GM18909 (cell line): ENCODE data around the gene PDE6H.
A peak's percentile ranks its signal among the peaks of the same experiment; 100 is the strongest.

Experiments
- ATAC-seq: cut with Tn5 transposase; IDR thresholded peaks from one replicate; pipeline ENCODE4 v1.9.1; 2021; ENCODE audit warnings: mild to moderate bottlenecking; ENCODE audit not compliant: unreplicated experiment, poor library complexity

The PDE6H gene

GRCh38 chr12:14972816-14973215 lies at the start of gene PDE6H:
PDE6H (plus strand) TSS chr12:14973042; CDS start chr12:14978013, 4,971 bp downstream.
- ATAC-seq = no peak

DNA sequence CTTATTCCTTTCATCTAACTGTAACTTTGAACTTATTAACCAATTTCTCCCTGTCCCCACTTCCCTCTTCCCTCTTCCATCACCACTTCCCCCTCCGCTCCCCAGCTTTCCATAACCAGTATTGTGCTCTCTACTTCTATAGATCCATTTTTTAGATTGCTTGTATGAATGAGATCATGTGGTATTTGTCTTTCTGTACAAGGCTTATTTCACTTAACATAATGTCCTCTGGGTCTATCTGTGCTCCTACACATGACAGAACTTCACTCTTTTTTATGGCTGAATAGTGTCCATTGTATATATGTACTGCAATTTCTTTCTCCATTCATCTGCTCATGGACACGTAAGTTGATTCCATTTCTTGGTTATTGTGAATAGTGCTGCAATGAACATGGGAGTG lies 48.9 kb upstream of the PDE6H start:
- no peak for ATAC-seq

DNA sequence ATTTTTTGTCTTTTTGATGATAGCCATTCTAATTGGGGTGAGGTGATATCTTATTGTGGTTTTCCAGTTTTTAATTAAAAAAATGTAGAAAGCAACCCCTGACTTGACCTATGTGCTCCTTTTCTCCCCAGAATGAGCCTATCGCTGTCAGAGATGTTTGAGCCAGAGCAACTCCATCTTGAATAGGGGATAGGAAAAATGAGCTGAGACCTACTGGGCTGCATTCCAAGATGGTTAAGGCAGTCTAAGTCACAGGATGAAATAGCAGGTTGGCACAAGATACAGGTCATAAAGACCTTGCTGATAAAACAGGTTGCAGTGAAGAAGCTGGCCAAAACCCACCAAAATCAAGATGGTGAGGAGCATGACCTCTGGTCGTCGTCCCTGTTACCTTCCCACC lies 48.3 kb upstream of the PDE6H start:
- no peak for ATAC-seq

DNA sequence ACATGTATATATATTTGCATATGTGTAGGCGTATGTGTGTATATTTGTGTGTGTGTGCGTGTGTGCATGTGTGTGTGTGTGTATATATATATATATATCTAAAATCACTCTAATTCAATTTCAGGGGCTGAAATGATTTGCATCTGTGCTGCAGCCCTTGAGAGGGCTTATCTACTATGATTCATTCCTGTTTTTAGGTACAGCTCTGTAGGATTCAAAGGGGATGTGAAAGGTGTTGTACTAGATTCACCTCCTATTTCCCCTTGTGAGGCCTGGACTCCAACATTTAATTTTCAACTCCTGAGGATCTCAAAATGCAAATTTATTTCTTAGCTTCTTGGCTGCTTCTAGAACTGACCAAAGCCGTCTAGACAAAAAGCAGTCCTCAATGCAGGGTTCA lies 45.6 kb upstream of the PDE6H start:
- no peak for ATAC-seq

- no peak for ATAC-seq
Observed at GRCh38 chr12:14928931-14929330, 43.9 kb upstream of the PDE6H start.

DNA sequence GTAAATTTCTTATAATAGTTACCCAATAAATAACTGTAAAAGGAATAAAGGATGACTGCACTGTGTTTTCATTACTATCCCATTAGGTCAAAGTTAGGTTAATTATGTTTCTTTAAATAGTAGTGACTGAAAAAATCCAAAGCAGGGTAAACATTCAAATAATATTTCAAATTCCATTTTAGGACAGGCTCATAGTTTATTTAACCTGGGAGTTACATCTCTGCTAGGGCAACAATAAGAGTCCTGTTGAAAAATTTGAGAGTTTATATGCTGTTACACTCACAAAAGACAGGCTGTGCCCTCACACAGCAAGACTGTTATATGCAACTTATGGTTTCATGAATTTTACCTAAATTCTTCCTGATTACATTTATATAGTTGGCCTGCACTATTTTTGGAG lies 42.5 kb upstream of the PDE6H start:
- ATAC-seq = no peak

DNA sequence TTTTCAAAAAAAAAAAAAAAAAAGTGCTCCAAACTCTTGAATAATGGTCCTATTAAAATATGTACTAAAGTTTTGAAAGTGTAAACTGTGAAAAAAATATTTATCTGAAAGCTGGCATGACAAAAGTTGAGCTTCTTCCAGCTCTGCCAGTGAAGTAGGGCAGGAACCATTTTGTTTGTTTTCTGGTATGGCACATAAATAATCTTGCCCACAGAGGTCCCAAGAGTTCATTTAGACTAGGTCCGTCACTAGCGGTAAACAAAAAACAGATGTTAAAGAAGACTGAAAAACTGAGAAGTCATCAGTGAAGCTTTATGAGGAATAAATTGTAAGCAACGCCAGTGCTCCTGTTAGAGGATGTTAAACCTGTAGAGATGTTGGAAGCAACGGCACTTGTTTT lies 41.5 kb upstream of the PDE6H start:
- no peak for ATAC-seq

GRCh38 chr12:14931791-14932560 lies 40.9 kb upstream of the PDE6H start:
- ATAC-seq = no peak

DNA sequence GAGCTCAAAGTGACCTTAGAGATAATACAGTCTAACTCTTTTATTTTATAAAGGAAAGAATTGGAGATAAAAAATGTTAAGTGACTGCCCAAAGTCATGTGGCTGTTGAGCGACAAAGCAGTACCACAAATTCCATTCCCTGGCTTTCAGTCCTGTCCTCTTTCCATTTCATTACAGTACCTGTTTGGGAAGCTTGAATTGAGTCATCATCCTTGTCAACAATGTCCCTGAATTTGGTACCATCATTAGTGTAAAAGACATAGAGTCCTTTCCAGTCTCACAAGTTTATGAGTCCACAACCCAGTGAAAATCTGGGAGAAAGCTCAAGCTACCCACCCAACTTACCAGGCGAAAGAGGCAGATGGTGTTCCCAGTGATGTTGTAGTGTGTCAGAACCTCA lies 38.3 kb upstream of the PDE6H start:
- no peak for ATAC-seq

- no peak for ATAC-seq
Observed at GRCh38 chr12:14935031-14935430, 37.8 kb upstream of the PDE6H start.

DNA sequence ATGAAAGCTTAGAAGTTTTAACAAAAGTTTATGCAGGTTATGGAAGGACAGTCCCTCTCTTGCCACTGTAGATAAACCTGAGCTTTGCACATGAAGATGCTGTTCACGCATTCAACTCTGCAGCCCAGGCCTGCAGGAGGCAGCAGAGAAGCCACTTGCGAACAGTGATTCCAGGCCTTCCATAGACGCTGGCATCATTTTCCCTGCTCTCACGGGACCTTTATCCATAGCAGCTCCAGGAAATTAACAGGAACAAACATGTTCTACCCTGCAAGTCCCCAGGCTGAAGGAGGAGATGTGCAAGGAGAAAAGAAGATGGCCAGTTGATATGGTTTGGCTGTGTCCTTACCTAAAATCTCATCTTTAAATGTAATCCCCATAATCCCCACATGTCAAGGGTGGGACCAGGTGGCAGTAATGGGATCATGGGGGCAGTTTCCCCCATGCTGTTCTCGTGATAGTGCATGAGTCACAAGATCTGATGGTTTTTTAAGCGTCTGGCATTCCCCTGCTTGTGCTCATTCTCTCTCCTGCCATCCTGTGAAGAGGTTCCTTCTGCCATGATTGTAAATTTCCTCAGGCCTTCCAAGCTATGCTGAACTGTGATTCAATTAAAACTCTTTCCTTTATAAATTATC lies 36.5 kb upstream of the PDE6H start:
- no peak for ATAC-seq

- ATAC-seq = no peak
Observed at GRCh38 chr12:14937014-14937413, 35.8 kb upstream of the PDE6H start.

GRCh38 chr12:14937689-14938088 lies 35.2 kb upstream of the PDE6H start:
- no peak for ATAC-seq

GRCh38 chr12:14938301-14938700 lies 34.5 kb upstream of the PDE6H start, which contains the start of gene ERP27:
ERP27 (minus strand) TSS chr12:14938537; CDS start chr12:14938508, 29 bp downstream.
- no peak for ATAC-seq

- ATAC-seq = no peak
Observed at GRCh38 chr12:14941369-14941768, 31.5 kb upstream of the PDE6H start.

DNA sequence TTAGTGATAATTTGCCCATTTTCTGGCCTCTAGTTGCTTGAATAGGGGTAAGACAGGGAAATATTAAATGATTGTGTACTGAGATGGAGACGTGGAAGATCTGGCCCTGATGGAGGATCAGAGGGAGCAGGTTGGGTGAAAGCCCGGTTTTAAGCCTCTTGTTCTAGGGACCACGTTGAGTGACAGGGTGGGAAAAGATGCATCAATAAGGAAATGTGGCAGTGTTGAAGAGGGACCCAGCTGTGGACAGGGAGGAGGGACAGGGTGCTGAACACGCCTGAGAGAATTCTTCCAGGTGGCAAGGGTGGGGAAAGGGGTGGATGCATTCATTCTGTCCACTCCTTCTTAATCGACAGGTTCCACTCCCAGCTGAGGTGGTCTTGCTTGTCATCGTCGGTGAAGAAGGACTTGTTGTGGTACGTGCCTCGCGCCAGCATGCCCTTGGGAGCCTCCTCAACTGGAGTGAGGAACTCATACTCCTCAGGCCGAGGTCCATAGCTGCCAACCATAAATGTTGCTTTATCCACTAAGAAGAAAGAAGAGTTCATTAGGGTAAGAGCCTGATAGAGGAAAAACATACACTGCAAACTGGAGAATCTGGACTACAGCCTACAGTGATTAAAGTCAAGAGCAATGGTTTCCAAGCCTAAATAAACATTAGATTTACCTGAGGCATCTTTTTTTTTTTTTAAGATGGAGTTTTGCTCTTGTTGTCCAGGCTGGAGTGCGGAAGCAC lies 30.5 kb upstream of the PDE6H start:
- no peak for ATAC-seq

- ATAC-seq = no peak
Observed at GRCh38 chr12:14946162-14946561, 26.7 kb upstream of the PDE6H start.

DNA sequence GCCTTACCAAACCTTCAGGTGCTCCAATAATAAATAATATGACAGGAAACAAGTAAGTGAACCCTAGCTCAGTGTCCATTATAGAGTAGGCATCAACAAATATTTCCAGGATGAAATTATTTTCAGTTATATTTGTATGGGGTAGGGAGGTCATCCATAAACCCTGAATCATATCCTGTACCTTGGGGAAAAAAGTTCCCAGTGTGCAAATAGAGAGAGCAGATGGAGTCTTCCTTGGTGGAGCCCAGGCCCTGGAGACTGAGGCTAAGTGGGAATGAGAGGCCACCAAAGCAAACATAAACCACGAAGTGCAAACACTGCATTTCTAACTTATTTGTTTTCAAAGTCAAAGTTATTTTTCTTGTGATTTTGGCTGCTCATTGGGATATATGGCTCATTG lies 26.0 kb upstream of the PDE6H start:
- no peak for ATAC-seq

GRCh38 chr12:14948672-14949071 lies 24.2 kb upstream of the PDE6H start:
- peak; percentile 95 for ATAC-seq

GRCh38 chr12:14949631-14950030 lies 23.2 kb upstream of the PDE6H start:
- ATAC-seq = no peak

DNA sequence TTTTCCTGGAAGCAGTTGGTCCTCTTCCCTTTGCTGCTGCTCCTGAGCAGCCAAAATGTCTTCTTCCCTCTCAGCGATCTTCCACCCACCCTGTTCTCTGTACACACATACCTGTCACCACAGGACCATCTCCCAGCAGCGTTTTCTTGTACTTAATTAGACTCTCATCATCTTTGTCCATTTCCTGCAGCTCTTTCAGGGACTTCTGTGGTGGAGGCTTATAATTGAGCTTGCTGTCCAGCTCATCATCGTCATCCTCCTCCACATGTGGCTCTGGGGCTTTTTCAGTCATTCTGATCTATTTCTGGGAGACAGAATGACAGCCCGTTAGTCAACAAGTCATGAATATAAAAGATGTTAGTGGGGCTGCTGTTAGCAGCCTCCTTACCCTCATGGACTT lies 22.4 kb upstream of the PDE6H start:
- ATAC-seq = no peak
